ENCODE measurements around the gene USP17L19.
"Not testable (repeated sequence)": the region's sequence is repeated elsewhere in the genome, so short reads cannot be mapped to it uniquely, and the experiment has no call there.

USP17L19 gene

GRCh38 chr4:9253078-9253477 is at the start of gene USP17L19:
Gene USP17L19, plus strand, starts transcription at chr4:9253378. Its CDS starts 0 bp downstream, at chr4:9253378.
- intact Hi-C loops (cut with DNase I); DNase-seq: not testable (repeated sequence)

GRCh38 chr4:9210357-9210756 is 42.8 kb upstream of the USP17L19 start, which contains the start of gene USP17L10:
Gene USP17L10, plus strand, starts transcription at chr4:9210657. Its CDS starts 0 bp downstream, at chr4:9210657.
- not testable (repeated sequence) for DNase-seq

GRCh38 chr4:9214701-9215100 is 38.5 kb upstream of the USP17L19 start:
- intact Hi-C loops (cut with DNase I): not testable (repeated sequence)
- DNase-seq: peak in 6 of 10 donors; percentile 0 to 82 (median 9)

More at GRCh38 chr4:9210357-9210756, 42.8 kb upstream of the USP17L19 start, which contains the start of gene USP17L10:
- intact Hi-C loops (cut with DNase I): not testable (repeated sequence)

- intact Hi-C loops (cut with DNase I); DNase-seq: not testable (repeated sequence)
Observed at GRCh38 chr4:9215105-9215504, 38.1 kb upstream of the USP17L19 start, which contains the start of gene USP17L11. Gene USP17L11, plus strand, starts transcription at chr4:9215405. Its CDS starts 0 bp downstream, at chr4:9215405.

- not testable (repeated sequence) for DNase-seq
Observed at GRCh38 chr4:9219852-9220251, 33.3 kb upstream of the USP17L19 start, which contains the start of gene USP17L12. Gene USP17L12, plus strand, starts transcription at chr4:9220152. Its CDS starts 0 bp downstream, at chr4:9220152.

GRCh38 chr4:9224596-9224995 is 28.6 kb upstream of the USP17L19 start, which contains the start of gene USP17L13:
Gene USP17L13, plus strand, starts transcription at chr4:9224896. Its CDS starts 0 bp downstream, at chr4:9224896.
- DNase-seq; intact Hi-C loops (cut with DNase I): not testable (repeated sequence)

More at GRCh38 chr4:9219852-9220251, 33.3 kb upstream of the USP17L19 start, which contains the start of gene USP17L12:
- intact Hi-C loops (cut with DNase I): not testable (repeated sequence)

GRCh38 chr4:9230249-9230648 is 22.9 kb upstream of the USP17L19 start:
- intact Hi-C loops (cut with DNase I): not testable (repeated sequence)
- peak in 5 of 10 donors; percentile 0 to 25 (median 11) for DNase-seq

GRCh38 chr4:9234085-9234484 is 19.1 kb upstream of the USP17L19 start, which contains the start of gene USP17L15:
Gene USP17L15, plus strand, starts transcription at chr4:9234385. Its CDS starts 0 bp downstream, at chr4:9234385.
- DNase-seq; intact Hi-C loops (cut with DNase I): not testable (repeated sequence)

- DNase-seq: peak in 4 of 10 donors; percentile 5 to 91 (median 14)
- intact Hi-C loops (cut with DNase I): not testable (repeated sequence)
Observed at GRCh38 chr4:9238461-9238860, 14.7 kb upstream of the USP17L19 start.

- intact Hi-C loops (cut with DNase I); DNase-seq: not testable (repeated sequence)
Observed at GRCh38 chr4:9243579-9243978, 9.6 kb upstream of the USP17L19 start, which contains the start of gene USP17L17. Gene USP17L17, plus strand, starts transcription at chr4:9243879. Its CDS starts 0 bp downstream, at chr4:9243879.

GRCh38 chr4:9247953-9248680 is 5.1 kb upstream of the USP17L19 start, which contains the start of gene USP17L18:
Gene USP17L18, plus strand, starts transcription at chr4:9248630. Its CDS starts 0 bp downstream, at chr4:9248630.
- peak in 8 of 10 donors; percentile 1 to 78 (median 16) for DNase-seq
- intact Hi-C loops (cut with DNase I): not testable (repeated sequence)

GRCh38 chr4:9257824-9258223 is 4.6 kb downstream of the USP17L19 start, which contains the start of gene USP17L20:
Gene USP17L20, plus strand, starts transcription at chr4:9258124. Its CDS starts 0 bp downstream, at chr4:9258124.
- intact Hi-C loops (cut with DNase I); DNase-seq: not testable (repeated sequence)

- intact Hi-C loops (cut with DNase I); DNase-seq: not testable (repeated sequence)
Observed at GRCh38 chr4:9262572-9262971, 9.4 kb downstream of the USP17L19 start, which contains the start of gene USP17L21. Gene USP17L21, plus strand, starts transcription at chr4:9262872. Its CDS starts 0 bp downstream, at chr4:9262872.

GRCh38 chr4:9267319-9267718 is 14.1 kb downstream of the USP17L19 start, which contains the start of gene USP17L22:
Gene USP17L22, plus strand, starts transcription at chr4:9267619. Its CDS starts 0 bp downstream, at chr4:9267619.
- intact Hi-C loops (cut with DNase I); DNase-seq: not testable (repeated sequence)

GRCh38 chr4:9271719-9272118 is 18.5 kb downstream of the USP17L19 start:
- intact Hi-C loops (cut with DNase I): not testable (repeated sequence)
- peak; percentile 2 to 92 (median 38) for DNase-seq
